Measurements from ENCODE around the gene SEC14L1.

GRCh38 chr17:77210331-77210730 is 69.6 kb downstream of the SEC14L1 start:
- TF ChIP-seq EP300 (IDR thresholded peaks at IDR 0.05) (no peak), CTCF (IDR thresholded peaks at IDR 0.05) (no peak), POLR2A (IDR thresholded peaks at IDR 0.05) (no peak)
